Measurements from ENCODE around the gene LSAMP. TPM values are rescaled to one million over a fixed set of nuclear protein-coding genes. Genes with fewer than 3 reads are reported as not detected.
"Not testable (repeated sequence)": the region's sequence is repeated elsewhere in the genome, so short reads cannot be mapped to it uniquely, and the experiment has no call there.

Gene LSAMP
- total RNA-seq, 2 experiments from 2014 or later: not detected

- CTCF ChIA-PET: no interaction called here
- POLR2A ChIA-PET: no interaction called here
Measured at GRCh38 chr3:115875460-115875859, 569.8 kb downstream of the LSAMP start.

GRCh38 chr3:115871735-115872134 lies 573.6 kb downstream of the LSAMP start:
- CTCF ChIA-PET: no interaction called here
- POLR2A ChIA-PET: no interaction called here

- POLR2A ChIA-PET: no interaction called here
- CTCF ChIA-PET: no interaction called here
Measured at GRCh38 chr3:115864911-115865310, 580.4 kb downstream of the LSAMP start.

- CTCF ChIA-PET: no interaction called here
- POLR2A ChIA-PET: no interaction called here
Measured at GRCh38 chr3:115862849-115863248, 582.4 kb downstream of the LSAMP start.

GRCh38 chr3:115862099-115862498 lies 583.2 kb downstream of the LSAMP start:
- POLR2A ChIA-PET: no interaction called here
- CTCF ChIA-PET: no interaction called here

- ChIA-PET POLR2A (no interaction called here), CTCF (no interaction called here)
Measured at GRCh38 chr3:115861166-115861733, 584.0 kb downstream of the LSAMP start.

GRCh38 chr3:115860766-115861165 lies 584.5 kb downstream of the LSAMP start:
- POLR2A ChIA-PET: no interaction called here
- CTCF ChIA-PET: no interaction called here

GRCh38 chr3:115859002-115859807 lies 586.1 kb downstream of the LSAMP start:
- ChIA-PET POLR2A (no interaction called here), CTCF (no interaction called here)

- CTCF ChIA-PET: no interaction called here
Measured at GRCh38 chr3:115857518-115858136, 587.7 kb downstream of the LSAMP start.

GRCh38 chr3:115855911-115856310 lies 589.4 kb downstream of the LSAMP start:
- POLR2A ChIA-PET: no interaction called here
- CTCF ChIA-PET: no interaction called here

More at GRCh38 chr3:115857518-115858136, 587.7 kb downstream of the LSAMP start:
- POLR2A ChIA-PET: no interaction called here

- ChIA-PET POLR2A (no interaction called here), CTCF (interaction anchor here (0.6 kb wide), 1 partner anchor 9 kb away, joined by 3 read pairs; no protein-coding TSS in a partner anchor)
Measured at GRCh38 chr3:115853104-115853503, 592.2 kb downstream of the LSAMP start.

GRCh38 chr3:115852278-115852677 lies 593.0 kb downstream of the LSAMP start:
- CTCF ChIA-PET: interaction anchor here (0.6 kb wide), 1 partner anchor 8 kb away, joined by 3 read pairs; no protein-coding TSS in a partner anchor
- POLR2A ChIA-PET: no interaction called here

GRCh38 chr3:115851571-115851970 lies 593.7 kb downstream of the LSAMP start:
- ChIA-PET POLR2A (no interaction called here), CTCF (no interaction called here)

GRCh38 chr3:115848641-115849040 lies 596.6 kb downstream of the LSAMP start:
- ChIA-PET CTCF (no interaction called here), POLR2A (no interaction called here)

- ChIA-PET CTCF (no interaction called here), POLR2A (no interaction called here)
Measured at GRCh38 chr3:115845986-115846385, 599.3 kb downstream of the LSAMP start.

GRCh38 chr3:115844729-115845128 lies 600.6 kb downstream of the LSAMP start:
- CTCF ChIA-PET, POLR2A ChIA-PET: not testable (repeated sequence)

GRCh38 chr3:115843206-115843605 lies 602.1 kb downstream of the LSAMP start:
- CTCF ChIA-PET: no interaction called here
- POLR2A ChIA-PET: no interaction called here

GRCh38 chr3:115839246-115839645 lies 606.0 kb downstream of the LSAMP start:
- POLR2A ChIA-PET: no interaction called here
- CTCF ChIA-PET: no interaction called here

GRCh38 chr3:115838786-115839185 lies 606.5 kb downstream of the LSAMP start:
- ChIA-PET CTCF (no interaction called here), POLR2A (no interaction called here)

- POLR2A ChIA-PET: no interaction called here
- CTCF ChIA-PET: interaction anchor here (1.2 to 2.0 kb wide), 2 partner anchors 11 to 18 kb away, joined by 3 to 7 read pairs; no protein-coding TSS in a partner anchor
Measured at GRCh38 chr3:115836944-115837343, 608.3 kb downstream of the LSAMP start.

GRCh38 chr3:115835946-115836345 lies 609.3 kb downstream of the LSAMP start:
- POLR2A ChIA-PET: no interaction called here
- CTCF ChIA-PET: interaction anchor here (1.2 to 2.0 kb wide), 2 partner anchors 10 to 17 kb away, joined by 3 to 7 read pairs; no protein-coding TSS in a partner anchor
